Parathyroid adenoma (tissue), 2 donors: Measurements from ENCODE around the gene SOWAHB.
"Not testable (repeated sequence)": the region's sequence is repeated elsewhere in the genome, so short reads cannot be mapped to it uniquely, and the experiment has no call there.

Source experiments
- H2AFZ ChIP-seq: fragments of 300-600 bp; sonication (generic); one replicate; pipeline ENCODE4 v1.7.0; 2017; ENCODE audit warnings: antibody characterized with exemption, mild to moderate bottlenecking
- H3K27ac ChIP-seq: fragments of 300-600 bp; sonication (generic); one replicate; pipeline ENCODE4 v1.7.0; 2017
- H3K27me3 ChIP-seq: fragments of 300-600 bp; sonication (generic); one replicate; pipeline ENCODE4 v1.7.0; 2017; ENCODE audit warnings: low read length; ENCODE audit not compliant: control insufficient read depth, insufficient read depth
- H3K36me3 ChIP-seq: fragments of 300-600 bp; sonication (generic); one replicate; pipeline ENCODE4 v1.7.0; 2017; ENCODE audit warnings: low read length; ENCODE audit not compliant: control insufficient read depth, insufficient read depth
- H3K4me1 ChIP-seq: fragments of 300-600 bp; sonication (generic); one replicate; pipeline ENCODE4 v1.7.0; 2017; ENCODE audit warnings: control low read depth
- H3K4me2 ChIP-seq: fragments of 300-600 bp; sonication (generic); one replicate; pipeline ENCODE4 v1.7.0; 2017; ENCODE audit warnings: low read length
- H3K4me3 ChIP-seq: fragments of 300-600 bp; sonication (generic); one replicate; pipeline ENCODE4 v1.7.0; 2017; ENCODE audit warnings: low read depth, low read length
- H3K79me2 ChIP-seq: fragments of 300-600 bp; sonication (generic); one replicate; pipeline ENCODE4 v1.7.0; 2017; ENCODE audit warnings: control low read depth
- H3K9ac ChIP-seq: fragments of 300-600 bp; sonication (generic); one replicate; pipeline ENCODE4 v1.7.0; 2017; ENCODE audit warnings: mild to moderate bottlenecking
- H3K9me3 ChIP-seq: fragments of 300-600 bp; sonication (generic); one replicate; pipeline ENCODE4 v1.7.0; 2017; ENCODE audit warnings: low read length; ENCODE audit not compliant: control insufficient read depth
- TF ChIP-seq, protein P1 (sequence below): fragments of 300-600 bp; sonication (generic); IDR thresholded peaks from one replicate; pipeline ENCODE4 v1.7.0; 2017; ENCODE audit warnings: antibody characterized with exemption, mild to moderate bottlenecking
- donor health status: primary hyperparathyroidism.

SOWAHB gene

DNA sequence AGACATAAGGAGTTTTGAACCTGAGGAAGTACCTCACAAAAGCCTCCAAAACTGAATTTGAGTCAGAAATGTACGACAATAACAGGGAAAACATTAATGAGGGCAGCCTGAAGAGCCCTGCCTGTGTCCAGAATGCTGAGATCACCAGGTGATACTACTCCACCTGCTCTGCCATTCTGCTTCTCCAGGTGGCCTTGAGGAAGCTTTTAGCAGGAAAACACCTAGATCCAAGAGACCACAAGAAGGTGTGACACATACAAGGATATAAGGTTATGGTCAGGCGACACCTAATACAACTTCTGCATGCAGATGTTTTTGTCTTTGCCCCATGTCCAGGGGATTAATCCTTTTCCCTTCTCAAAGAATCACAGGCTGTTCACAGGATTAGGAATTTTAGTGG lies 15.3 kb downstream of the SOWAHB start:
- Histone ChIP-seq H3K79me2 (no peaks in the 10 kb centered on the region), H3K9ac (no peak overlapping the region), H3K27ac (no peak overlapping the region), H2AFZ (no peak overlapping the region), H3K4me3 (no peak overlapping the region), H3K4me2 (no peak overlapping the region), H3K4me1 (no peaks in the 10 kb centered on the region), H3K27me3 (no peaks in the 10 kb centered on the region), H3K9me3 (no peaks in the 10 kb centered on the region), H3K36me3 (no peaks in the 10 kb centered on the region)
- TF ChIP-seq, protein P1, sequence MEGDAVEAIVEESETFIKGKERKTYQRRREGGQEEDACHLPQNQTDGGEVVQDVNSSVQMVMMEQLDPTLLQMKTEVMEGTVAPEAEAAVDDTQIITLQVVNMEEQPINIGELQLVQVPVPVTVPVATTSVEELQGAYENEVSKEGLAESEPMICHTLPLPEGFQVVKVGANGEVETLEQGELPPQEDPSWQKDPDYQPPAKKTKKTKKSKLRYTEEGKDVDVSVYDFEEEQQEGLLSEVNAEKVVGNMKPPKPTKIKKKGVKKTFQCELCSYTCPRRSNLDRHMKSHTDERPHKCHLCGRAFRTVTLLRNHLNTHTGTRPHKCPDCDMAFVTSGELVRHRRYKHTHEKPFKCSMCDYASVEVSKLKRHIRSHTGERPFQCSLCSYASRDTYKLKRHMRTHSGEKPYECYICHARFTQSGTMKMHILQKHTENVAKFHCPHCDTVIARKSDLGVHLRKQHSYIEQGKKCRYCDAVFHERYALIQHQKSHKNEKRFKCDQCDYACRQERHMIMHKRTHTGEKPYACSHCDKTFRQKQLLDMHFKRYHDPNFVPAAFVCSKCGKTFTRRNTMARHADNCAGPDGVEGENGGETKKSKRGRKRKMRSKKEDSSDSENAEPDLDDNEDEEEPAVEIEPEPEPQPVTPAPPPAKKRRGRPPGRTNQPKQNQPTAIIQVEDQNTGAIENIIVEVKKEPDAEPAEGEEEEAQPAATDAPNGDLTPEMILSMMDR = no peak

DNA sequence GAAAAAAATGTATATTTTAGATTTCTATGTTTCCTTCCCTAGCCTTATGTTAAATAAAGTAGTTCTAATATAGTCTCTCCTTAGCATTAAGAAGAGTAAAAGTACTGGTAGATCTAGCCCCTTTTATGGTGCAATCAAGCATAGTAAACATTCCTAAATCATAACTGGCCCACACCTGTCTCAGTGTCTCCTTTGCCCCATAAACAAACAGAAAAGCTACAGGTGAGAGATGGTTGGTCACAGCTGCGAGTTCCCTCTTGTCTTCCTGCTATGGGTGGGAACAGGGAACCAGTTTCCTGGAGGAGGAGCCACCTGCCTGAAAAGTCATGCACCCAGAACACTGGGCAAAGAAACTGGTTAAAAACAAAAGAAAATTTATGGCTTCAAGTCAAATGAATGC lies 16.6 kb downstream of the SOWAHB start:
- Histone ChIP-seq H3K36me3 (no peaks in the 10 kb centered on the region), H3K4me2 (no peak overlapping the region), H2AFZ (no peak overlapping the region), H3K79me2 (no peaks in the 10 kb centered on the region), H3K27ac (no peak overlapping the region), H3K9ac (no peak overlapping the region), H3K4me3 (no peak overlapping the region), H3K9me3 (no peaks in the 10 kb centered on the region), H3K27me3 (no peaks in the 10 kb centered on the region), H3K4me1 (no peaks in the 10 kb centered on the region)
- TF ChIP-seq, protein P1 = no peak

DNA sequence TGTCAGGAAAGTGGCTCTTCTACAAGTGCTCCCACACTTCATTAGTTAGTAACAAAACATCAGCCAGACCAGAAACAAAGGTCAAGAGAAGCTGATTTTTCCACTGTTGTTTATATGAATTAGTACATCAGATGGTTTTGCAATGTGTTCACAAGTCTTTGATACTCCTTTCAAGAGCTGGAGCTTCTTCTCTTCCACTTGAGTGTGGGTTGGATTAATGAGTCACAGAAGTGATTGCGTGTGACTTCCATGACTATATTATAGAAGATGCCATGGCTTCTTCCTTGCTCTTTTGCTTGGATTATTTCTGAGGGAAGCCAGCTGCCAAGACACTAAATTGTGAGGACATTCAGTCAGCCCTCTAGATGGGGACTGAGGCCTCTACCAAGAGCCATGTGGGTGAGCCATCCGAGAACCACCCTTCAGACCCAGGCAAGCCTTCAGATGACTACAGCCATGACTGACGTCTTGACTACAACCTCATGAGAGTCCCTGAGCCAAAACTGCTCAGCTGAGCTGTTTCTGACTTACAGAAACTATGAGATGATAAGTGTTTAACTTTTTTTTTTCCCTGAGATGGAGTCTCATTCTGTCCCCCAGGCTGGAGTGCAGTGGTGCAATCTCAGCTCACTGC lies 18.1 kb downstream of the SOWAHB start:
- no peaks in the 10 kb centered on the region for H3K9me3 ChIP-seq
- H3K4me3 ChIP-seq = no peak overlapping the region
- no peaks in the 10 kb centered on the region for H3K27me3 ChIP-seq
- H3K9ac ChIP-seq = no peak overlapping the region
- no peak overlapping the region for H2AFZ ChIP-seq
- H3K79me2 ChIP-seq = no peaks in the 10 kb centered on the region
- no peaks in the 10 kb centered on the region for H3K36me3 ChIP-seq
- H3K27ac ChIP-seq = no peak overlapping the region
- no peak overlapping the region for H3K4me2 ChIP-seq
- TF ChIP-seq, protein P1 = no peak
- H3K4me1 ChIP-seq = no peaks in the 10 kb centered on the region

DNA sequence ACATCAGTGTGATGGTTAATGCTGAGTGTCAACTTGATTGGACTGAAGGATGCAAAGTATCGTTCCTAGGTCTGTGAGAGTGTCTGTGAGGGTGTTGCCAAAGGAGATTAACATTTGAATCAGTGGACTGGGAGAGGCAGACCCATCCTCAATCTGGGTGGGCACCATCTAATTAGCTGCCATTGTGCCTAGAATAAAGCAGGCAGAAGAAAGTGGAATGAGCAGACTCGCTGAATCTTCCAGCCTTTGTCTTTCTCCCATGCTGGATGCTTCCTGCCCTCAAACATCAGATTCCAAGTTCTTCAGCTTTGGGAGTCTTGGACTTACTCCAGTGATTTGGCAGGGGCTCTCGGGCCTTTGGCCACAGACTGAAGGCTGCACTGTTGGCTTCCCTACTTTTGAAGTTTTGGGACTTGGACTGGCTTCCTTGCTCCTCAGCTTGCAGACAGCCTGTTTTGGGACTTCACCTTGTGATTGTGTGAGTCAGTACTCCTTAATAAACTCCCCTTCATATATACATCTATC lies 19.2 kb downstream of the SOWAHB start:
- H3K27ac ChIP-seq, H3K9me3 ChIP-seq, H3K79me2 ChIP-seq, H3K9ac ChIP-seq, H3K4me2 ChIP-seq, H3K4me1 ChIP-seq, H3K4me3 ChIP-seq, H3K27me3 ChIP-seq, H2AFZ ChIP-seq, H3K36me3 ChIP-seq: not testable (repeated sequence)

DNA sequence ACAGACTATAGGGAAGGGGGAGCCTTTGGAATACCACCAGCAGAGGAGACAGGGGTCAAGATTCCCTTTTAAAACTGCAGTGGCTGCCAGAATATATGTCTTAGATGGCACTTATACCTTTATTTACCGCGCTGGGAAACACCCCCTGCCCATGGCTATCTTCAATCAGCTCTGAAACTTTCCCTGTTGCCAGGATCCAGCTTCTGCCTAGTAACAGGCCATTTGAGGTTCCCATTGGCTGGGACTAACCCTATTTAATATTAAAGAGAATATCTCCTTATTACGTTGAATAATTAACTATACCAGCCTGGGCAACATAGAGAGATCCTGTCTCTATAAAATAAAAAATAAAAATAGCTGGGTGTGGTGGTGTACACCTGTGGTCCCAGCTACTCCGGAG lies 23.8 kb downstream of the SOWAHB start:
- no peaks in the 10 kb centered on the region for H3K79me2 ChIP-seq
- H3K4me2 ChIP-seq = no peak overlapping the region
- H3K36me3 ChIP-seq = no peaks in the 10 kb centered on the region
- H3K4me3 ChIP-seq = no peak overlapping the region
- no peaks in the 10 kb centered on the region for H3K27me3 ChIP-seq
- H3K4me1 ChIP-seq = no peaks in the 10 kb centered on the region
- no peaks in the 10 kb centered on the region for H3K9me3 ChIP-seq
- H3K9ac ChIP-seq = no peak overlapping the region
- no peak overlapping the region for H2AFZ ChIP-seq
- no peak overlapping the region for H3K27ac ChIP-seq
- TF ChIP-seq, protein P1 = no peak
